GM10266 (cell line): ENCODE data around the gene CLDN25.
"Not testable (repeated sequence)": the region's sequence is repeated elsewhere in the genome, so short reads cannot be mapped to it uniquely, and the experiment has no call there.

ENCODE experiments used
- DNase-seq: peaks from one replicate; pipeline ENCODE4 v3.0.0; 2012; ENCODE audit errors: extremely low spot score
- TF ChIP-seq, protein P1 (sequence below): IDR thresholded peaks from 2 replicates; pipeline ENCODE4 v1.5.1; 2012; ENCODE audit warnings: mild to moderate bottlenecking, low read depth; ENCODE audit not compliant: control insufficient read depth, insufficient read depth; ENCODE audit errors: missing control alignments

The CLDN25 gene

DNA sequence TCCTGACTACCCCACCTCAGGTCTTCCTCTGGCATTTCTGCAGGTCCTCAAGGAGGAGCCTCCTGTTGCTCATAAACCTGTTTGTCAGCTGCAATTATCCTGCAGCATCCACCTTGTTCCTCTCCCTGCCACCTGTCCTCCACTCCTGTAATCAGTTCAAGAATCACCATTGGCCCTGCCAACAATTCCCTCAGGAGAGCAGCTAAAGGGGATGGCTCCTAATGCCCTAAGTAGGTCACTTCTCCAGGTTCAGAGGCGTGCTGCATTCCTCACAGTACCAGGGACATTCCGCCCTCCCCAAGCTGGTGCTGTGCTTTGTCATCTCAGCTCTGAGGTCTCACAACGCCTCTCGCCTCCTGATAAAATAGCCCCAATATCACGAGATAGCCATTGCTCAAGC, 2.1 kb downstream of the CLDN25 start:
- TF ChIP-seq, protein P1, sequence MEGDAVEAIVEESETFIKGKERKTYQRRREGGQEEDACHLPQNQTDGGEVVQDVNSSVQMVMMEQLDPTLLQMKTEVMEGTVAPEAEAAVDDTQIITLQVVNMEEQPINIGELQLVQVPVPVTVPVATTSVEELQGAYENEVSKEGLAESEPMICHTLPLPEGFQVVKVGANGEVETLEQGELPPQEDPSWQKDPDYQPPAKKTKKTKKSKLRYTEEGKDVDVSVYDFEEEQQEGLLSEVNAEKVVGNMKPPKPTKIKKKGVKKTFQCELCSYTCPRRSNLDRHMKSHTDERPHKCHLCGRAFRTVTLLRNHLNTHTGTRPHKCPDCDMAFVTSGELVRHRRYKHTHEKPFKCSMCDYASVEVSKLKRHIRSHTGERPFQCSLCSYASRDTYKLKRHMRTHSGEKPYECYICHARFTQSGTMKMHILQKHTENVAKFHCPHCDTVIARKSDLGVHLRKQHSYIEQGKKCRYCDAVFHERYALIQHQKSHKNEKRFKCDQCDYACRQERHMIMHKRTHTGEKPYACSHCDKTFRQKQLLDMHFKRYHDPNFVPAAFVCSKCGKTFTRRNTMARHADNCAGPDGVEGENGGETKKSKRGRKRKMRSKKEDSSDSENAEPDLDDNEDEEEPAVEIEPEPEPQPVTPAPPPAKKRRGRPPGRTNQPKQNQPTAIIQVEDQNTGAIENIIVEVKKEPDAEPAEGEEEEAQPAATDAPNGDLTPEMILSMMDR = no peak
- no peak for DNase-seq

DNA sequence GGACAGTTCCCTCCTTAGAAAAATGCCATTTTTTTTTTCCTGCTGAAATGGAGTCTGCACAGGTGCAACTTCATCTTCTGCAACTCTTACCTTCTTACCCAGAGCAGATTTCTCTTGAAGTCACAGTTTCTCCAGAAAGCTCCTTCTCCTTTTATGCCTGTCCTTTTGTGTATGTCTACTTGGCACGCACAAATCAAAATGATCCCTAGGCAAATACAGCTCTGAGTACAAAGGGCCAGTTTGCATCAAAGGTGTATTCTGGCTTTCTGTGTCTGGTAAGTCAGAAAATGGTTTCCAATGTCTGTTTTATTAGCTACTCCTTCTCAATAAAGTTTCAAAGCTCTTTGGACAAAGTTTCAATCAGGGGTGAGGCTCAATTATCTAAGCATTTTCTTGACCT, 2.5 kb downstream of the CLDN25 start:
- no peak for DNase-seq
- TF ChIP-seq, protein P1 = no peak

DNA sequence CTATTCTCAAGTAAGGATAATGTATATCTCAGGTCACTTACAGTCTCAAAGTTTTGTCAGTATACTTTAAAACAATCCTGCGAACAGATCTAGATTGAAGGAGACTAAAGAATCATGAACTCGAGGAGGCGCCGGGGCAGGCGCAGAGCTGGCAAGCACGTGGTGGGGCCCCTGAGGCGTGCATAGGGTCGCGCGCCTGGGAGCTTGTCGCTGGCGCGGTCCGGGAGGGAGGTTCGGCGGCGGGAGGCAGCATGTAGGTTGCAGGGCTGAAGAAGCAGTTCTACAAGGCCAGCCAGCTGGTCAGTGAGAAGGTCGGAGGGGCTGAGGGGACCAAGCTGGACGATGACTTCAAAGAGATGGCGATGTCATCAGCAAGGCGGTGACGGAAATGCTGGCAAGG, 9.4 kb downstream of the CLDN25 start:
- not testable (repeated sequence) for DNase-seq

DNA sequence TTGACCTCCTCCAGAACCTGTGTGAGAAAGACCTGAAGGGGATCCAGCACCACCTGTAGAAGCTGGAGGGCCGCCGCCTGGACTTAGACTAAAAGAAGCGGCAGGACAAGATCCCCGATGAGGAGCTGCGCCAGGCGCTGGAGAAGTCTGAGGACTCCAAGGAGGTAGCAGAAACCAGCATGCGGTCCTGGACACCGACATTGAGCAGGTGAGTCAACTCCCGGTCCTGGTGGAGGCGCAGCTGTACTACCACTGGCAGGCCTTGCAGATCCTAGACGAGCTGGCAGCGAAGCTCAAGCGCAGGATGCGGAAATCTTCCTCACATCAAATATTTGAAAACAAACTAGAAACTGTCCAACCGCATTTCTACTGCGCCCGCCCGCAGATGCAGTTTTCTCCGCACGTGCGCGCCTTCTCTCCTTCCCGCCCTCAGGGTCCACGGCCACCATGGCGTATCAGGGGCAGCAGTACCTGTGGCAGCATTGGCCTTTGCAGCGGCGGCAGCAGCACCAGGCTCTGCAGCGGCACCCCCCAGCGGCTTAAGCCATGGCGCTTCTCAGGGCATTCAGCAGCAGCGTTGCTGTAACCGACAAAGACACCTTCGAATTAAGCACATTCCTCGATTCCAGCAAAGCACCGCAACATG, 10.2 kb downstream of the CLDN25 start:
- TF ChIP-seq, protein P1 = no peak
- DNase-seq = no peak

DNA sequence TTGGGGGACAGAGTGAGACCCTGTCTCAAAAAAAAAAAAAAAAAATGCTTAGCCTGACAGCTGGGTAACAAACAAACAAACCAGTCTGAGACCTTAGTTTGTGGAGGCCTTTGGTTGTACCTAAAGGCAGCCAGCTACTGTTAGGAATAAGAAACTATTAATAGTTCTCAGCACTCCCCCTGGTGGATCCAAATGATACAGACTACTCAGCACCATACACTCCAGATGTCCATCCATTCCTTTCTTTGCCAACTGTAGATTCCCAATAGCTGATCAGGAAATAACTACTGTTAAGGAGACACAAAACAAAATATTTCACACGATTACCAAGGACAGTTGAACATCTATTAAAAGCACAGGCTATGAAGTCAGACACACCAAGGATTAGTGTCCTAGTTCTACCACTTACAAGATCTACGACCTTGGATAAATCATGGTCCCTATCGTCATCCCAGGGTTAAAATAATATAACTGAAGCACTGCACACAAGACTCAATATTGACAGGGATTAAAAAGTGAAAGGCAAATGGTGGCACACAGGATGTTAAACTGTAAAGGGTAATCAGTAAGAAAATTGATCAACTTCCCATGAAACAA, 17.2 kb downstream of the CLDN25 start:
- TF ChIP-seq, protein P1 = peak; percentile 49
- peak; percentile 50 for DNase-seq

DNA sequence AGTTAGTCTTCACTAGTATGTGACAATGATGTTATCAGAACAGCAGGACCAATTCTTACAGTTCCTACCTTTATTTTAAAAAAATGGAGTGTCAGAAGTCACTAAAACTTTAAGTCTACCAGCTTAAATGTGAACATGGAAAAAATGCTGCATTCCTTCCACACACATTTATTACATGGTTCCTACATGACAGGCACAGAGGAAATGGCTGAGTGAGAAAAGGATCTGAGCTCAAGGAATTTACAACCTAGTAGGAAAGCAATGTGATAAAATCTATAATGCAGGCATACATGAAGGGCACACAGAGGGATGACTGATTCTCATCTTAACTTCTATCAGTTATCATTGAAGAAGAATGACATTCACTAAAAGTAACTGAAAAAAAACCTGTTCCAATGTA, 23.0 kb downstream of the CLDN25 start:
- DNase-seq = no peak
- TF ChIP-seq, protein P1 = no peak

DNA sequence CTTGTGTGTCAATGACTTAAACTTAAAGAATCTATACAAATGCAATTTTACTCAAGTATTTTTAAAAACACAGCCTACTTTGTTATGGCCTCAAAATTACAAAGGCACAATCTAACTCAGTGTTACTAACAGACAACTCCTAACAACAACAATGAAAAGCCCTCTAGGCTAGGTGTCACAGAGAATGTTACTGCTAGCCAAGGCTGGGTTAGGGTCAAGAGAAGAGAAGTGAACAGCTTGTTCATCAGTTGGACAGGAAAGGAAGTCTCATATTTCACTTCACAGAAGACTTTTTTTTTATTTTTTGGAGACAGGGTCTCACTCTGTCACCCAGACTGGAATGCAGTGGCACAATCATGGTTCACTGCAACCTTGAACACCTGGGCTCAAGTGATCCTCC, 26.0 kb downstream of the CLDN25 start:
- TF ChIP-seq, protein P1 = no peak
- no peak for DNase-seq
